Fibroblast of skin of abdomen (primary cell): ENCODE results near the gene GUCY2D.

Experiments used
- DNase-seq: peaks from one replicate; pipeline ENCODE4 v3.0.0-alpha.2; 2013

The GUCY2D gene

DNA sequence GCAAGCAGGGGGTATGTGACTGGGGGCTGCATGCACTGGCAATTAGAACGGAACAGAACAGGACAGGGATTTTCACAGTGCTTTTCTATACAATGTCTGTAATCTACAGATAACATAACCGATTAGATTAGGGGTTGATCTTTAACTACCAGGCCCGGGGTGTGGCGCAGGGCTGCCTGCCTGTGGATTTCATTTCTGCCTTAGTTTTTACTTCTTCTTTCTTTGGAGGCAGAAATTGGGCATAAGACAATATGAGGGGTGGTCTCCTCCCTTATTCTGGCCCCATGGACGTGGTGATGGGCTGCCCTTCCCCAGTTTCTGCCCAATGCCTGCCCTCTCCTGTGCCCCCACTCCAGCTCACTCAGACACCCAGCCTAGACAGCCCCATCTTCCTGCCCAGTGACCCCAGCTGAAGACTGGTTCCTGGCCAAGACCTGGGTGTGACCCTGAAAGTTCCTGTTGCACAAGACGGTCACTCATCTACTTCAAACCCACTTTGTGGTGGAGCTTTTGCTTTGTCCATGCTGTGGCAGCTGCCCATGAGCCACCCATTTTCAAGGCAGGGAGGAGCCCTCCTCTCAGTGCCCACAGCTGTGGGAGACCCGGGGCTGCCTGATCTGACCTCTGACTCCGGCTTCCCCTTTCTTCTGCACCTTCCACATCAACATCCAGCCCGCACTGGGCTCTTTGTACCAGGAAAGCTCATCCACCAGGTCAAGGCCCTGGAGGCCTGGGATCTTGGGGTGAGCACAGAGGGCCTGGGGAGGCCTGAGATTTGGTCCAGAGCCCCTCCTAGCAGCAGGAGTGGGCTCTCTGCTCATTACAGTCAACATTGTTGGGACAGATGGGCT, 66.5 kb downstream of the GUCY2D start:
- DNase-seq: no peak

GRCh38 chr17:8069587-8069860, 67.1 kb downstream of the GUCY2D start:
- DNase-seq: no peak
